ENCODE data around the gene TAGLN3.

The TAGLN3 gene

GRCh38 chr3:112056451-112056929 lies 57.8 kb downstream of the TAGLN3 start:
- H3K4me3 ChIP-seq (replicated peaks; ENCODE audit: low read depth, low read length), result no peak overlapping the region
- peak; percentile 46 for DNase-seq (ENCODE audit: low read depth)

GRCh38 chr3:112059497-112059896 lies 60.8 kb downstream of the TAGLN3 start:
- TF ChIP-seq CTCF (IDR thresholded peaks at IDR 0.05; ENCODE audit: low read length, missing control alignments), result no peak
- no peak overlapping the region for H3K4me3 ChIP-seq (replicated peaks; ENCODE audit: low read depth, low read length)

More at GRCh38 chr3:112056451-112056929, 57.8 kb downstream of the TAGLN3 start:
- no peak for TF ChIP-seq CTCF (IDR thresholded peaks at IDR 0.05; ENCODE audit: low read length, missing control alignments)

GRCh38 chr3:112061152-112061551 lies 62.4 kb downstream of the TAGLN3 start:
- no peak overlapping the region for H3K4me3 ChIP-seq (replicated peaks; ENCODE audit: low read depth, low read length)
- peak; percentile 60 for DNase-seq (ENCODE audit: low read depth)
- no peak for TF ChIP-seq CTCF (IDR thresholded peaks at IDR 0.05; ENCODE audit: low read length, missing control alignments)

More at GRCh38 chr3:112059497-112059896, 60.8 kb downstream of the TAGLN3 start:
- DNase-seq (ENCODE audit: low read depth), result no peak

Data from fibroblast of pulmonary artery (primary cell).